ENCODE measurements around the gene PDE3B. TPM values are rescaled to one million over a fixed set of nuclear protein-coding genes. Genes with fewer than 3 reads are reported as not detected.

PDE3B gene
- polyA plus RNA-seq, 1 of the 3 experiments (the other 2 are of a cell fraction): 0.26 TPM

DNA sequence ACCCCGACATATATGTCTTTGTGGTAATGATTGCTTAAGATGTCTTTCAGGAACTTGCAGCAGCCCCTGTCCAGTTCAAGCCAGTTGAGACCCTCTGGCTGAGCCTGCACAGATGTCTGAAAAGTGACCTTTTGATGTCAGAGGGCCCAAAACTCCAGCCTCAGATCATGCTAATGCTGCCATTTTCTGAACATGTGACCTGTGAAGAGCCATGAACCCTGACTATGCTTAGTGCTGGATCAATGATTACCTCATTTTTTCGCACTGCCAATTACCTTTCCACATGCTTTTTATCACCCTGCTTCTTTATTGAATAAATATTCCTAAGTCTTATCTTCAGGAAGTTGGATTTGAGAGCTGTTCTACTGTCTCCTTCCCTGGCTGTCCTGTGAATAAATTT, 255.3 kb downstream of the PDE3B start:
- H3K9me2 ChIP-seq: no peaks in the 10 kb centered on the region
- TF ChIP-seq FOSL2 (IDR thresholded peaks at IDR 0.05; ENCODE audit: borderline replicate concordance, low read depth) (no peak), TAF1 (IDR thresholded peaks at IDR 0.05; ENCODE audit: borderline replicate concordance, low read depth, low read length) (no peak), FOXJ3 (CRISPR knock-in tag; IDR thresholded peaks at IDR 0.05) (no peak), SMC3 (IDR thresholded peaks at IDR 0.05; ENCODE audit: low read depth, low read length) (no peak), FOXM1 (IDR thresholded peaks at IDR 0.05; ENCODE audit: low read depth) (no peak), YY1 (IDR thresholded peaks at IDR 0.05; ENCODE audit: low read depth) (no peak), POLR2AphosphoS5 (IDR thresholded peaks at IDR 0.05; ENCODE audit: low read depth, low read length) (no peak), JUND (IDR thresholded peaks at IDR 0.05) (no peak)
- TF ChIP-seq, protein P1, sequence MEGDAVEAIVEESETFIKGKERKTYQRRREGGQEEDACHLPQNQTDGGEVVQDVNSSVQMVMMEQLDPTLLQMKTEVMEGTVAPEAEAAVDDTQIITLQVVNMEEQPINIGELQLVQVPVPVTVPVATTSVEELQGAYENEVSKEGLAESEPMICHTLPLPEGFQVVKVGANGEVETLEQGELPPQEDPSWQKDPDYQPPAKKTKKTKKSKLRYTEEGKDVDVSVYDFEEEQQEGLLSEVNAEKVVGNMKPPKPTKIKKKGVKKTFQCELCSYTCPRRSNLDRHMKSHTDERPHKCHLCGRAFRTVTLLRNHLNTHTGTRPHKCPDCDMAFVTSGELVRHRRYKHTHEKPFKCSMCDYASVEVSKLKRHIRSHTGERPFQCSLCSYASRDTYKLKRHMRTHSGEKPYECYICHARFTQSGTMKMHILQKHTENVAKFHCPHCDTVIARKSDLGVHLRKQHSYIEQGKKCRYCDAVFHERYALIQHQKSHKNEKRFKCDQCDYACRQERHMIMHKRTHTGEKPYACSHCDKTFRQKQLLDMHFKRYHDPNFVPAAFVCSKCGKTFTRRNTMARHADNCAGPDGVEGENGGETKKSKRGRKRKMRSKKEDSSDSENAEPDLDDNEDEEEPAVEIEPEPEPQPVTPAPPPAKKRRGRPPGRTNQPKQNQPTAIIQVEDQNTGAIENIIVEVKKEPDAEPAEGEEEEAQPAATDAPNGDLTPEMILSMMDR (IDR thresholded peaks at IDR 0.05): no peak
- ChIA-PET POLR2A (no interaction called here), CTCF (interaction anchor here (0.6 to 2.1 kb wide), 2 partner anchors 8 to 9 kb away, joined by 3 to 26 read pairs; no protein-coding TSS in a partner anchor)
- H2AFZ ChIP-seq (ENCODE audit: low read depth): no peak overlapping the region
- no peaks in the 10 kb centered on the region; a peak in 1 of 4 replicates for H3K4me1 ChIP-seq (ENCODE audit: control insufficient read depth in 1 of 2, insufficient read depth in 2 of 2, low read depth in 1 of 2, low read length in 1 of 2)
- peaks cover 4% of the 10 kb centered on the region for H3F3A ChIP-seq (replicated peaks; ENCODE audit: insufficient read depth)
- H3K27ac ChIP-seq (ENCODE audit: low read depth in 2 of 2, low read length in 1 of 2): no peak overlapping the region
- WGBS (ENCODE audit: low lambda C conversion rate): 58% methylated on average over 2 of the region's 2 CpGs
- no peak overlapping the region for H3K4me3 ChIP-seq (ENCODE audit: low read depth in 2 of 2, low read length in 1 of 2)
- no peaks in the 10 kb centered on the region for H3K79me2 ChIP-seq (ENCODE audit: insufficient read depth)
- H3K27me3 ChIP-seq (ENCODE audit: insufficient read depth): no peaks in the 10 kb centered on the region
- H3K36me3 ChIP-seq (replicated peaks in 1 of 2; ENCODE audit: control insufficient read depth in 1 of 2, insufficient read depth in 2 of 2, low read length in 1 of 2): no peaks in the 10 kb centered on the region
- H4K20me1 ChIP-seq (ENCODE audit: insufficient read depth): no peaks in the 10 kb centered on the region
- no peaks in the 10 kb centered on the region for H3K9me3 ChIP-seq
- no peak overlapping the region for H3K4me2 ChIP-seq
- no peak overlapping the region for H3K9ac ChIP-seq
- no peak for DNase-seq

DNA sequence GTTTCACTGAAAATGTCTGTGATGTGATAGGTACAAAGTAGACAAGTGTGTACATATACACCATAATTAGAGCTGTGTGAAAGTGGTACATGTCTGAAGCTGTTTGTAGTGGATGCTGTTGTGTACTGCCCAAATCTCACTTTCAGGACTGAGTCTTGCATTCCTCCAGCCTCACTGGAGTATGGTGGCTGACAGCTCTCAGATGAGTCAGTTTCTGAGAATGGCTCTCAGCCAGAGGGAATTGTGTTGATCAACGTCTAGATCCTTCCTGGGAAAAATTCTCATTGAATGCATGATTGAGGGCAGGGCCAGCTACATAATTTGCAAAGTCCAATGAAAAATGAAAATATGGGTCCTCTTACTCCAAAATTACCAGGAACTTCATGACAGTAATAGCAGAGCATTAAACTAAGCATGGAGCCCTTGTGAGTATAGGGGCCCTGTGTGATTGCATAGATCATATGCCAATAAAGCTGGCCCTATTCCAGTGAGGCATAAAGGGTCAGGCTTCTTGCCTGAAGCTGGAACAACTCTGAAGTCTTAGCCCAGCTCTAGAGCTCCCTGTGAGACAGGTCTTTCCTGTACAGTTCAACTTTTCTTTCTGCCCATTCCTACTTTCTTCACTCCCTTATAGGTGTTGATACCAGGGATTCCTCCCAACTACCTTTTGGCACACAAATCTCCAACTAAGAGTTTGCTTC, 259.2 kb downstream of the PDE3B start:
- ChIA-PET CTCF (interaction anchor here (0.8 to 1.4 kb wide), 3 partner anchors 104 to 172 kb away, joined by 3 to 5 read pairs (median 3); no protein-coding TSS in a partner anchor), POLR2A (no interaction called here)
- Histone ChIP-seq H3K27me3 (ENCODE audit: insufficient read depth) (no peaks in the 10 kb centered on the region), H3K4me3 (ENCODE audit: low read depth in 2 of 2, low read length in 1 of 2) (no peak overlapping the region), H3K9me3 (no peaks in the 10 kb centered on the region), H3K9me2 (no peaks in the 10 kb centered on the region), H4K20me1 (ENCODE audit: insufficient read depth) (no peaks in the 10 kb centered on the region), H3K27ac (ENCODE audit: low read depth in 2 of 2, low read length in 1 of 2) (peak overlapping the region in 1 of 2 experiments; percentile 13; a peak in 1 of 4 replicates), H3K36me3 (replicated peaks in 1 of 2; ENCODE audit: control insufficient read depth in 1 of 2, insufficient read depth in 2 of 2, low read length in 1 of 2) (no peaks in the 10 kb centered on the region), H3K4me1 (ENCODE audit: control insufficient read depth in 1 of 2, insufficient read depth in 2 of 2, low read depth in 1 of 2, low read length in 1 of 2) (peaks cover 0 to 3% of the 10 kb centered on the region in 2 experiments; a peak in 1 of 4 replicates), H3F3A (replicated peaks; ENCODE audit: insufficient read depth) (peaks cover 4% of the 10 kb centered on the region), H3K79me2 (ENCODE audit: insufficient read depth) (no peaks in the 10 kb centered on the region), H2AFZ (ENCODE audit: low read depth) (no peak overlapping the region), H3K4me2 (no peak overlapping the region), H3K9ac (no peak overlapping the region)
- no peak for DNase-seq
- TF ChIP-seq, protein P2, sequence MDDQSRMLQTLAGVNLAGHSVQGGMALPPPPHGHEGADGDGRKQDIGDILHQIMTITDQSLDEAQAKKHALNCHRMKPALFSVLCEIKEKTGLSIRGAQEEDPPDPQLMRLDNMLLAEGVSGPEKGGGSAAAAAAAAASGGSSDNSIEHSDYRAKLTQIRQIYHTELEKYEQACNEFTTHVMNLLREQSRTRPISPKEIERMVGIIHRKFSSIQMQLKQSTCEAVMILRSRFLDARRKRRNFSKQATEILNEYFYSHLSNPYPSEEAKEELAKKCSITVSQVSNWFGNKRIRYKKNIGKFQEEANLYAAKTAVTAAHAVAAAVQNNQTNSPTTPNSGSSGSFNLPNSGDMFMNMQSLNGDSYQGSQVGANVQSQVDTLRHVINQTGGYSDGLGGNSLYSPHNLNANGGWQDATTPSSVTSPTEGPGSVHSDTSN (IDR thresholded peaks at IDR 0.05): peak; percentile 71
- TF ChIP-seq POLR2AphosphoS5 (IDR thresholded peaks at IDR 0.05; ENCODE audit: low read depth, low read length) (no peak), NFIC (IDR thresholded peaks at IDR 0.05; ENCODE audit: borderline replicate concordance) (peak; percentile 42), TCF12 (IDR thresholded peaks at IDR 0.05) (peak; percentile 56; the same call in 1 of the 2 replicates), EP300 (IDR thresholded peaks at IDR 0.05; ENCODE audit: borderline replicate concordance in 1 of 2, low read depth in 1 of 2, low read length in 1 of 2) (no peak), JUND (IDR thresholded peaks at IDR 0.05) (peak; percentile 32; the same call in 1 of the 2 replicates)
- WGBS (ENCODE audit: low lambda C conversion rate): 14% methylated on average over 1 of the region's 1 CpG

Measured in SK-N-SH (cell line).